GM12891 (cell line): ENCODE results near the gene CNTN4.

Source experiments
- POLR2A ChIP-seq: IDR thresholded peaks from 2 replicates; pipeline ENCODE4 v1.6.1; 2011; ENCODE audit warnings: low read depth, low read length, control low read depth
- TAF1 ChIP-seq: IDR thresholded peaks from 2 replicates; pipeline ENCODE4 v1.6.1; 2011; ENCODE audit warnings: low read depth, low read length, control low read depth

- TF ChIP-seq POLR2A (no peak), TAF1 (no peak)
These were observed 478.9 kb downstream of the CNTN4 start for GRCh38 chr3:2577571-2577970.
